HG03520 (cell line): ENCODE data around the gene RPL12.
"Not testable (repeated sequence)": the region's sequence is repeated elsewhere in the genome, so short reads cannot be mapped to it uniquely, and the experiment has no call there.

ENCODE experiments used
- ATAC-seq: cut with Tn5 transposase; IDR thresholded peaks from one replicate; pipeline ENCODE4 v1.9.1; 2021; ENCODE audit warnings: mild to moderate bottlenecking, moderate library complexity; ENCODE audit not compliant: unreplicated experiment

The RPL12 gene

DNA sequence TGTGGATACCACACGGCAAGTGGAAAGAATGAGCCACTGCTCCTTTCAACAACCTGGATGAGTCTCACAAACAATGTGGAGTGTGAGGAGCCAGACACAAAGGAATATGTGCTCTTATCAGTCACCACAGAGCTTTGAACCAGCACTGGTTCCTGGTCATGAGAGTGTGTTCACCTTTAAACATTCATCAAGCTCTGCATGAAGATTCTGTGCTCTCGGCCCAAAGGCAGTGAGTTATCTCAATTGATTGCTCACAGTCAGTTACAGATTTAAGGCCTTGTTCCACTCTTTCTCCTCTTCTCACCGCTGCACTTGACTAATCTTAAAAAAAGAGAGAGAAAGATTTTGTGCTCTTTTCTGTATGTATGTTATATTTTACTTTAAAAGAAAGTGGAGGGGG lies 19.5 kb upstream of the RPL12 start:
- no peak for ATAC-seq

DNA sequence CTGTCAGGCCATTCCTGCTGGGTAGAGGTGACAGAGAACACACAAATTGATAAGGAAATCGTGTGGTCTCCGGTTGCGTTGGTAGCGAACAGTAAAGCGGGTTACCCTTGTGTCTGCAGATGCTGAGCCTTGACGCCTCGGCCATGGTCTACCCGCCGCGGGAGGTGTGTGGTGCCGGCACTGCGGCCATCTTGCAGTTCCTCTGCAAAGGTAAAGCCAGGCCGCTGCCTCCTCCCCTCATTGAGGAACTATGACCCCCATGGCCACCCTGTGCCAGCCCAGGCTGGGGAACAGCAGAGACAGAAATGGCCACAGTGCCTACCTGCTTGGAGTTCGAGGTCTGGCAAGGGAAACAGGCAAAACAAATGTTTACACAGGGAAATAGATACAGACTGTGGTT lies 16.4 kb upstream of the RPL12 start:
- ATAC-seq = no peak

DNA sequence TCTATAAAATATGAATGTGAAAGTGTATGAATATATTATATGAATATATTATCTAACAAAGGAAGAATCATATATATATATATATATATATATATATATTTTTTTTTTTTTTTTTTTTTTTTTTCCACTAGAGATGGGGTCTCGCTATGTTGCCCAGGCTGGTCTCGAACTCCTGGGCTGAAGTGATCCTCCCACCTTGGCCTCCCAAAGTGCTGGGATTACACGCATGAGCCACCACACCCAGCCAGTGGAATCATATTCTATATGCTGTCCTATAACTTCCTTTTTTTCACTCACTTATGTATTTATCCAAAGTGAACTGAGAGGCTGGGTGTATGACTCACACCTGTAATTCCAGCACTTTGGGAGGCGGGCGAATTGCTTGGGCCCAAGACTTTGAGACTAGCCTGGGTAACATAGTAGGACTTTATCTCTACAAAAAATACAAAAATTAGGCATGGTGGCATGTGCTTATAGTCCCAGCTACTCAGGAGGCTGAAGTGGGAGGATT lies 15.3 kb upstream of the RPL12 start:
- ATAC-seq = not testable (repeated sequence)

DNA sequence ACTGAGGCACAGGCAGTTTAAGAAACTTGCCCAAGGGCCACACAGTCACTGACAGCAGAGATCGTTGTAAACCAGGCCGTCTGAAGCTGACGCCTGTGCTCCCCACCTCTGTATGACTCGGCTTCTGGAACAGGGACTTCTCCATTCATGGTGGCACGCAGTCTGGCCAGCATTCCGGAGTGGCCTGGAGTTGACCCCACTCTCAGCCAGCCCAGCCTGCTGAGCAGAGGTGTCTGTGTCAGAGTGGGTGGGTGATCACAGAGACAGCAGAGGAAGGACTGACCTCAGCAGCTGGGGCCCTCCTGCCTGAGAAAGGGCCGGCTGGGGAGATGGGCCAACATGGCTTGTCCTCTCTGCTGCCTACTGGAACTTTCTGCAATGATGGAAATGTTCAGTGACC lies 12.7 kb upstream of the RPL12 start:
- no peak for ATAC-seq

DNA sequence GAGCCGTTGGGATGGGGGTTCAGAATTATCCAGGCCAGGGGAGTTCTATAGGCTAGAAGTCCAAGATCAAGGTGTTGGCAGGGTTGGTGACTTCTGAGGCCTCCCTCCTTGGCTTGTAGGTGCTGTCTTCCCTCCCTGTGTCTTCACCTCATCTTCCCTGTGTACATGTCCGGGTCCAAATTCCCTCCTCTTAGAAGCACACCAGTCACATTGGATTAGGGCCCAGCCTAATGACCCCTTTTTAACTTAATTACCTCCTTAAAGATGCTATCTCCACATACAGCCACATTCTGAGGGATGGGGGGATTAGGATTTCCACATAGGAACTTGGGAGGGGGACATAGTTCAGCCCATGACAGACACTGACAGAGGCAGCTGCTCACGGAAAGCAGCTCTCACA lies 12.2 kb upstream of the RPL12 start:
- no peak for ATAC-seq

DNA sequence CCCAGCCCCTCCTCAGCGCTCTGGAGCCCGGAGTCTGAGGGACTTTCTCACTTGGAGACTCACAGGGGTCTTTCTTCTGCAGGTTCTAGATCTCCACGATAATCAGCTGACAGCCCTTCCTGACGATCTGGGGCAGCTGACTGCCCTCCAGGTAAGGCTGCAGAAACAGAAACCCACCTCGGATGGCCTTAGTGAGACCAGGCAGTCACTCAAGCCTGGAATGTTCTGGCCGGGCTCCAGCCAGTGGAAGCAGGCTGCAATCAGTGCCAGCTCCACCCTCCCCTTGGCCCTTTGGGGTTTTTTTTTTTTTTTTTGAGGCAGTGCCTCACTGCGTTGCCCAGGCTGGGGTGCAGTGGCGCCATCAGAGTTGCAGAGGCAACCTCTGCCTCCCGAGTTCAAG lies 7.7 kb upstream of the RPL12 start:
- ATAC-seq = no peak

DNA sequence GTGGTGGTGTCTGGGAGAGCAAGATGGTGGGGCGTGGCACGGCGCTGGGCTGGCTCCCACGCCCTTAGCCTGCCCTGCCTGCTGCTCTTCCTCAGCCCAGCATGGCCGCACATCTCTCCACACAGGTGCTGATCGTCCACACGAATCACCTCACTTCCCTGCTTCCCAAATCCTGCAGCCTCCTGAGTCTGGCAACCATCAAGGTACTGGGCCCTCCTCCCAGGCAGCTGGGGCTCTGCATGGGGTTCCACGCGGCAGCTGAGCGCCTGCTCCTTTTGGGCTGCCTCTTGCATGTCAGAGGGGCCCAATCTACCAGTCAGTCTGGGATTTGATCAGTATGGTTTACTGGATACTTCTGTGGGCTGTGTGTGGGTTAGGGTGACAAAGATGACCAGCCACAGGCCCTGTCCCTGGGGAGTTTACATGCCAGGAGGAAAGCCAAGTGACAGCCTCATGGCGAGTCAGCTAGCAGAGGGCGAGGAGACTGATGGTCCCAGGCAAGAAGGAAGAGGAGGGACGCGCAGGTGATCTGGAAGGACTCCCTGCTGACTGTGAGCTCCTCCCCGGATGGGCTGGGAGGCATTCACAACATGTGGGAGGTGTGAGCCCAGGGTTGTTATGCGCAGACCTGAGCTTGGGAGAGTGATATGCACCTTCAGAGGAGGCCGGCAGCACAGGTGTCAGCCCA lies 6.1 kb upstream of the RPL12 start:
- ATAC-seq = no peak

DNA sequence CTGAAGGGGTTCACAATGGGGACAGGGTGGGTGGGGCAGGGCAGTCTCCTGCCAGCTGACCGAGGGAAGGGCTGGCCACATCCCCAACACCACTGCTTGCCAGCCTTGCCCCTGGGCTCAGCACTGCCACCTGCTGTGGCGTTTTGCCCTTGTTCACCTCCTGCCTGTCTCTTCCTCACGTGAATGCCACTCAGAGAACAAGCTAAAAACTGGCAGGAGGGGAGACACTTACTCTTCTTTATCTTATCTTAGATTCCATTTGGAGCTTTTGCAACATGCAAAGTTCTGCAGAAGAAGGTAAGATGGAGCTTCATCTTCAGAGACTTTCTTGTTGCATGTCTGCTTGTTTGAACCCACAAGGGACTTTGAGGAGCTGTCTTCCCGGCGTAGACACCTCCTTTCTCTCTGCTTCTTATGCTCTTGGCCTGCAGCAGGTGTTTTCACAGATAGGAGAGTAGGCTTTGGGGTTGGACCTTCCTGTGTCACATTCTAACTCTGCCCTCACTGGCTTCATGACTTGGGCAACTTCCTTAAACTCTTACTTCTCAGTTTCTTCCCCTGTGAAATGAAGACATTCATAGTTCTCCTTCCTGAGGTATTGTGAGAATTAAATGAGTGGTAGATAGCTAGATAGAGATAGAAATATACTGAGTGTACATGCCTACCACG lies 4.3 kb upstream of the RPL12 start:
- ATAC-seq = no peak

DNA sequence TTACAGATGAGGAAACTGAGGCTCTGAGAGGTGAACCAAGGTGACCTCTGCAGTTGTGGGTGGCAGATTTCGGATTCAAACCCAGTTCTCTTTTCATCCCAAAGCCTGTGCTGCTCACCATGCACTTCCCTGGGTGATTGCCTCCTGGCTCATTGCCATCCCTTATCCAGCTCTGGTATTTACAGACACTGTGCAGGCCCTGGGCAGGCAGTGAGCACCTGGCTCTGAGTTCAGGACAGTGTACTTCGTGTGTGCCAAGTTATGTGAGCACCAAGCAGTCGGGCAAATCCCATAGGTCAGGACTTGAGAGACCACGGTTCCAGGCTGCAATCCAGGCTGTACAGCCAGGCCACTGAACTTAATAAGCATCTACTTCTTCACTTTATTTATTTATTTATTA lies 1.5 kb upstream of the RPL12 start:
- no peak for ATAC-seq

DNA sequence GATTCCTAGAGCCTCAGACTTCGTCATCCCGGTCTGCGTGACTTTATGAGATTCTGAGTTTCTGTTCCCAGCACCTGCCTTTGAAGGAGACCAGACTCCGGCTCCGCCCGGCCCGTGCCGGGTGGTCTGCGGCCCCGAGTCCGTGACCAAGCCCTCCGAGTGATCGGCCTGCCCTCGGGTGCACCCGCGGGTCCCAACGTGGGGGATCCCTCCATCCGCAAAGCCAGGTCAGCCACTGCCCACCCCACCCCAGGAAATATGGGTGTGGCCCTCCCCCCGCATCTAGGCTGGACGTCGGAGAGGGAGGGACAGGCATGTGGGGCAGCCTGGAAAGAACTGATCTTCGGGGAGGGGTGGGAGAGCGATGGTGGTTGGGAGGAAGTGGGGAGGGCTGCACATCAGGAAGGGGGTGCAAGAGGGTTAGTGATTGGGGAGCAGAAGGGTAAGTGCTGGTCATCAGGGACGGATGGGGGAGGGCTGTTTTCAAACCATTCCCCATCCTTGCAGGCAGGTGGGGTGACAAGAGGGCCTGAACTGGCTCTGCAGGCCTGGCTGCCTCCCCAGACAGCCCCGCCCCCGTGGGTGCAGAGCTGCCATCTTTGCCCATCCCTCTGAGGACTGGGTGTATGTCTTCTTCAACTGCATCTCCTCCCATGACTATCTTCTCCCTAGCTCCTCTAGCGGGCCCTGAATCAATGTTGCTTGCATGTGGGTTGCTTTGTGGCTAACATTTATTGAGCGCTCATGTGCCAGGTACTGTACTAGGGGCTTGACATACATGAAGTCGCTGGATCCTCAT lies 851 bp upstream of the RPL12 start:
- ATAC-seq = no peak

DNA sequence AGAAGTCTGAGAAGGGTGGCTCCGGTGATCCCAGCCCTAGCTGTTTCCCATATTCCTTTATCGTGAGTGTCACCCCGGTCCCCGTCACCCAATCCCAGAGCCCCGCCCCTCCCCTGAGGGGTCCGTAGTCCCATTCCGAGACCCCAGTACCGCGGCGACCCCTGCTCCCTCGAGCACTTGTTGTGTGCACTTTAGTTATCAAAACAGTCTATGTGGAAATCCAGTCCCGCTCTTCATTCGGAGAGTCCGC lies 327 bp upstream of the RPL12 start:
- peak; percentile 25 for ATAC-seq

DNA sequence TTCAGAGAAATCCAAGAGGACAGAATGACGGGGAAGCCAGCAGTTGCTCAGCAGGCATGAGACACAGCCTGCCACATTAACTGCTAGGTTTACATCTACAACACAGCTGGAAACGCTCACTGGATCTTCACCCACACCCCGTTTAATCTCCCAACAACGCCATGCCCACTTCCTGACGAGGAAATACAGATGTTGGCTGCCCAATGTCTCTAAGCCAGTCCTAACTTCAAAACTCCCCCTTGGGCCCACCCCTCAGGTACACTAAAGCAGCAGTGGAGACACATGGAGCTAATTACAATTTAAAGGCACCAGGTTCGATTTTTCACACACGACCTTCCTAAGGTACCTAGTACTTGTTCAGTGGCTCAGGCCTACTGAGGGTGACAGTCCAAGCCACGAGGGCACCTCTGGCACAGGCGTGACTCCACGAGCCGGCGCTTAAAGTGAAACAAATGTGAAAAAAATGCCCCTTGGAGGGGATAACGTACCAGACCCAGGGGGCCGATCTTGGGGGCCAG lies 904 bp downstream of the RPL12 start:
- no peak for ATAC-seq

DNA sequence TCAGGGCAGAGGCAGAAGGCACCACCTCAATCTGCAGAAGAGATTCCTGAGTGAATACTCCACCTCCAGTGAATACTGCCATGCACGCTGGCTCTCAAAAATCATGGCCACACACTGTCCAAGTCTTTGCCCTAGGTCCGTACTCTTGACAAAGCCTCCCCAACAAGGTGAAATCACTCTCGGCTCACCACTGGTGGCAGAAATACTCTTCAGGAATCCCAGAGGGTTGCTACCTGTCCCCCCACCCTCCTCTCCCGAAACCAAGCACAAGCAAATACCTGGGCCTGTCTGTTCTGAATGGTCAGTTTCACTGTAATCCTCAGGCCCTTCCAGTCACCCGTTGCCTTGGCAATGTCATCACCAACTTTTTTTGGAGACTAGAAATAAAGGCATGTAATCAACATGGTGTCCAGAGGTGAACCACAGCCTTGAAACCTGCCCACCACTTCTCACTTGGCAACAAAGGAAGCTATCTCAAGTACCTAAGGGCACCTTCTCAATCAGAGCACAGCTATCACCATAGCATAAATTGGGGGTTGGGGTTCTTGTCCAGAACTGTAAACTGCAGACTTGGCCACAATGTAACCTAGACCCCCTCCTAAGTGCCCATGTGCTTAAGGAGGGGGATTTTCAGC lies 1.8 kb downstream of the RPL12 start:
- no peak for ATAC-seq

DNA sequence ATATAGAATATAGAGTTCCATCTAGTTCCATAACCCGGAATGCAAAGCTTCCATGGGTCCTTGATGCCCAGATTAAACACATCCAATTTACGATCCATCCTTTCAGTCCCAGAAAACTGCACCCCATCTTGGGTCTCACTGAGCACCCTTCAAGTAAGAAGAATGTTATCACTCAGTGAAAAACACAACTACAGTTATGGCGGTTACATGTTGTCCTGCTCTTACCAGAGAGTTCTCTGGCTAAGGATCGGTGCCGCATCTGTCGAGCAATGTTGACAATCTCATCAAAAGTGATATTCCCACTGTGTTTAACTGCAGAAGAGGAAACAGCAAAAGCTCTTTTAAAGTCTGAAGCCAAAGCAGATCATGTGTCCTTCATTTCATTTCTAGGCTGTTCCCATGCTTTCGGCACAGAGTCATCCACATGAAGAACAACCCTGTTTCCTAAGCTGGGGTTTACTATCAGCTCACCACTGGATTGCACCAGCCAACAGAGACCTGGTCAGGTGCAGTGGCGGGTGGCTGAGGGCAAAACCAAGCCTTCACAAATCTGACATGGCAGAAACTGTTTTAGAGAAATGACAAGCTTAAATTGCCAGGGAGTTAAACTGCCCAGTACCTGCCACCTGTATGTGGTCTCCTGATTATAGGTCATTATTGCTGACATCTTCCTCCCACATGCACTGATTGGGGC lies 2.9 kb downstream of the RPL12 start:
- ATAC-seq = no peak

DNA sequence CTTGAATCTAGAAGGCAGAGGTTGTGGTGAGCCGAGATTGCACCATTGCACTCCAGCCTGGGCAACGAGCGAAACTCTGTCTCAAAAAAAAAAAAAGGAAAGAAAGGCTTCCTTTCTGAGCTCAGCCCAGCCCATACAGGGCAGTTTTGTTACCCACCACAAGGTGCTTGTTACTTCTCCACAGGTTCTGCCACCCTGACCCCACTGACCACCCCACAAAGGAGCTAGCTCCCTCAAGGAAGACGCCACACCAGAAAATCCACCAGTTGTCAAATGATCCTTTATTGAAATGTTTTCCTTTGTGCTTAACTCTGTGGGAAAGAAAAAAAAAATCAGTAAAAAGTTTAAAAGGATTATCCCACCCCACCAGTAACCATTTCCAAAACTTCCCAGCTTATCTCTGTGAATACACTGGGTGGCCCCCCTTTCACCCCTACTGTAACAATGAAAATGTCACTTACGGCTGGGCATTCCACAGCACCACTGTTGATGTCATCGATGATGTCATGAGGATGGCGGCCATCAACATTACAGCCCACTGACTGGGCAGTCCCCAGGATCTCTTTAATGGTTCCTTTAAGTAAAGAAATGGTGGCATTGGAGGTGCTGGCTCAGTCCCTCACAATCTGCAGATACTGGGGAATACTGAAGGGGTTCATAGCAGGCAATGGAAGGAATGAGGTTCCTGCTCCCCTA lies 3.6 kb downstream of the RPL12 start:
- no peak for ATAC-seq

DNA sequence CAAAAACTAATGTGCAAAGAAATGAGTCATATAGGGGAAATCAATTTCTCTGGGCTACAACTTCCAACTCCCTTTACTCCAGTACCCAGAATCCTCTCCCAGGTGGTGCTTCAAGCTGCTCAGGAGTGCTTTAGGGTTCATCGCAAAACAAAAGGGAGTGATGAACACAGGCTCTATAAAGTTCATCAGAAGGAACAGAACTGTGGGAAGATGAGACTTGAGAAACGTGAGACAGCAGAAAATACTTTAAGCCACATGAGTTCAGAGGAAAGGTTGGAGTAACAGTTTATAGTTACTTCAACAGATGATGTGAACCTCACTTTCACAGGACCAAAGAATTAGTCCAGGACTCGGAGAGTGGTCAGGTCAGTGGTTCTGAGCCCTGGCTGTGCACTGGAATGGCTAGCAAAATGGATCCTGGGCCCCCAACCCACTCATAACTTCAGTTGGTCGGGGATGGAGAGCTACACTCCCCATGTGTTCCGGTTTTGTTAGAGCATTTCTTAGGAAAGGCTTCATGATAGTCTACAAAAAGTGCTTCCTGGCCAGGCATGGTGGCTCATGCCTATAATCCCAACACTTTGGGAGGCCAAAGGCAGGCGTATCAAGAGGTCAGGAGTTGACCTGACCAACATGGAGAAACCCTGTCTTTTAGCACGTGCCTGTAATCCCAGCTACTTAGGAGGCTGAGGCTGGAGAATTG lies 4.3 kb downstream of the RPL12 start:
- no peak for ATAC-seq

DNA sequence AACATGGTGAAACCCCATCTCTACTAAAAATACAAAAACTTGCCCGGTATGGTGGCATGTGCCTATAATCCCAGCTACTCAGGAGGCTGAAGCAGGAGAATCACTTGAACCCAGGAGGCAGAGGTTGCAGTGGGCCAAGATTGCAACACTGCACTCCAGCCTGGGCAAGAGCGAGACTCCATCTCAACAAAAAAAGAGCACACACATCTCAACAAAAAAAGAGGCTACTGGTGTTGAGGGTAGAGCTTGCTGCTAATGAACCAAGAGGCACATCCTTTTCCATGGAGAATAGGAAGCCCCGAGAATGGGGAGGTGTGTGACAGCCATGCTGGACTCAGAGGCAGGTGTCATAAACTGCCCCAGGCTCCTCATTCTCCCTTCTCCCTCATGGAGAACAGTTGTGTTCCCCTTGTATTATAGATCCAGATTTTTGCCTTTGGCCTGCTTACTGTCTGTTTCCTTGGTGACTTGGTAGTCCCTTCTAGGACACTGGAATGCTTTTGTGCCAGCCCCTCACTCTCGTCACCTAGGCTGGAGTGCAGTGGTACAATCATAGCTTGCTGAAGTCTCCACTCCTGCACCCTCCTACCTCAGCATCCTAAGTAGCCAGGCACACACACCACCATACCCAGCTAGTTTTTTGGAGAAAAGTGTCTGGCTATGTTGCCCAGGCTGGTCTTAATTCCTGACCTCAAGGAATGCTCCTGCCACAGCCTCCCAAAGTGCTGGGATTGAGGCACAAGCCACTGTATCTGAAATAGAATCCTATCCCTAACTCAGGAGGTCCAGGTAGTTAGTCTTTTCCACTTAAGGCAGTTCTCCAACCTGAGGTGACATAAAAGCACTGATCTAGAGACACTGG lies 5.1 kb downstream of the RPL12 start:
- no peak for ATAC-seq

DNA sequence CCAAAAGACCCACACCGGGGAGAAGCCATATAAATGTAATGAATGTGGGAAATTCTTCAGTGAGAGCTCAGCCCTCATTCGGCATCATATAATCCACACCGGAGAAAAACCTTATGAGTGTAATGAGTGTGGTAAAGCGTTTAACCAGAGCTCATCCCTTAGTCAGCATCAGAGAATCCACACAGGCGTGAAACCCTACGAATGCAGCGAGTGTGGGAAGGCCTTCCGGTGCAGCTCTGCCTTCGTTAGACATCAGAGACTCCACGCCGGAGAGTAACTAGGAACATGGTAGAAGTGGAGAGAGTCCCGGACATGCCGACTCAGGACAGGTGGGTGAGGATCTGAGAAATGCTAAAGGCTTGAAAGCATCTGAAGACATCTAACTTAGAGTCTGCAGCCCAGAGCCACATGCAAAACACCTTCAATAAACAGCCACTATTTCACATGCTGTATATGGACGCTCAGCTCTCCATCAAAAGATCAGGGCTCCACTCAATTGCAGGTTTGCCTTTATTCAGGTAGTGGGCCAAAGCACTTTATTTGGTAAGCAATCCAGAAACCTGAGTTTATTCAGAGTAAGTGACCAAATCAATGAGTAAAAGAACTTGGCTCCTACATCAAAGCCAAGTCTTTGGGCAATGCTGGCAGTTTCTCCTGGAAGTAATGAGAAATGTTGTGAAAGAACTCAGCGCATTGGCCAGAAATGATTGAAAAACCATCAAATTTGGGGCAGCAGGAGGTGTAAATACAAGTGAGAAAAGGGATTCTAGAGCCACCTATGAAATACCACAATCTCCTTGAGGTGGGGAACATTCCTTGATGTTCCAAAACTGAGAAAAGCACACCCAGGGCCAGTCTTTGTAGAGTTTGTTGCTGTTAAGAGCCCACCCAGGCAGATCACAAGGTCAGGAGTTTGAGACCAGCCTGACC lies 6.0 kb downstream of the RPL12 start:
- no peak for ATAC-seq
